Inflammatory macrophage (primary cell): ENCODE measurements around the gene ST8SIA5.

Experiments
- DNase-seq, 2 donors: peaks; one replicate each; pipeline ENCODE4 v3.0.0-alpha.2; 2020 to 2022

Gene ST8SIA5

GRCh38 chr18:46738491-46738890 lies 18.4 kb downstream of the ST8SIA5 start:
- no peak for DNase-seq

GRCh38 chr18:46736736-46737135 lies 20.1 kb downstream of the ST8SIA5 start:
- no peak for DNase-seq

DNA sequence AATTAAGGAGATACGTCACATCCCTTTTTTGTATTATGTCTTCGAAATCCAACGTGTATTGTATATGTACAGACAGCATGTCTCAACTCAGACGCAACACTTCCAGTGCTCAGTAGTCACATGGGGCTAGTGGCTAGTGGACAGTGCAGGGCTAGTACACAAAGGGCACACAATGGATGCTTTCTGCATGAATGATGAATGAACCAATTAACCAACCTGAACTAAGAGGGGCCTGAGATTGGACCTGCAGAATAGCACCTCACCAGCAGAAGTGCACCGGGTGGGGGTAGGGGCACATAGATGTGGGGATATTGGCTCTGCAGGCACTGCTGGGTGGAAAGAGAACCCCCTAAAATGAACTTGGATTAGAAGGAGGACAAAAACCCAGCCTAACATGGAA lies 20.7 kb downstream of the ST8SIA5 start:
- DNase-seq: no peak

DNA sequence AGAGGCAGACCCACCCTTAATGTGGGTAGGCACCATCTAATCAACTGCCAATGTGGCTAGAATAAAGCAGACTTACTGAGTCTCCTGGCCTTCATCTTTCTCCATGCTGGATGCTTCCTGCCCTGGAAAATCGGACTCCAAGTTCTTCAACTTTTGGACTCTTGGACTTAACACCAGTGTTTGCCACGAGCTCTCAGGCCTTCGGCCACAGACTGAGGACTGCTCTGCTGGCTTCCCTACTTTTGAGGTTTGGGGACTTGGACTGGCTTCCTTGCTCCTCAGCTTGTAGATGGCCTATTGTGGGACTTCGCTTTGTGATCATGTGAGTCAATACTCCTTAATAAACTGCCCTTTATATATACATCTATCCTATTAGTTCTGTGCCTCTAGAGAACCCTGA lies 21.9 kb downstream of the ST8SIA5 start:
- DNase-seq: no peak

DNA sequence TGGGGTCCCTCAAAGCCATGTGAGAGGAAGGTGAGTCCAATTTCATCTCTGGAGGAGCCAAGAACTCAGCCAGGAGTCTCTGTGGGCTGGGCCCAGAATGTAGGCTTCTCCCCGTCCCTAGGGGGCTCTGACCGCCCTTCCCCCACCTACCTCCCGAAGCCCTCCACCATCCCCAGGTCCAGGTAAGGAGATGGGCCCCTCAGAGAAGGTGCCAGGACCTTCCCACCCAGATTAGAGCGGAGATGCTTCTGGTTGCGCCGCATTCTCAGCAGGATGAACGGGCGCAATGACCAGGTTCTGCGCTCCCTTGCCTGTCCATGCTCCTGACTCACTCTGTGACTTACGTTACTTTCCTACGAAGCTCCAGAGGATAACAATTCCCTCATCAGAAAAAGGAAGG lies 23.0 kb downstream of the ST8SIA5 start:
- DNase-seq: no peak

DNA sequence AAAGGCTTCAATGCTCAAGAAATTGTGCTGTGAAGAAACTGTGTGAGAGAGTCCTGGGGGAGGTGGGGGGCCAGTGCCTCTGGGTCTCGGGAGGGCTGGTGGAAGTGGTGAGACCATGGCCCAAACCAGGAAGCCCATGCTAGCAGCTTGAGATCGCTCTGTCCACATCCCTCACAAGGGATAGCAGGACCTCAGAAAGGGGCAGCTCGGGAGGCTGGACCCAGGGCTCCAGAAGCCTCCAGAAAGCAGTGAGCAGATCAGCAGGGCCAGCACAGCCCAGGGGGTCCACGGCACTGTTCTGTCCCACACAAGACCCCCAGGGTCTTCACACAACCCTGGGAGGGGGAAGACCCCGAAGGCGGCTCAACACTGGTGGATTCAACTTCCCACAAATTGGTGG lies 24.1 kb downstream of the ST8SIA5 start:
- DNase-seq: no peak

GRCh38 chr18:46732201-46732600 lies 24.7 kb downstream of the ST8SIA5 start:
- DNase-seq: no peak

GRCh38 chr18:46731316-46731715 lies 25.5 kb downstream of the ST8SIA5 start:
- no peak for DNase-seq

DNA sequence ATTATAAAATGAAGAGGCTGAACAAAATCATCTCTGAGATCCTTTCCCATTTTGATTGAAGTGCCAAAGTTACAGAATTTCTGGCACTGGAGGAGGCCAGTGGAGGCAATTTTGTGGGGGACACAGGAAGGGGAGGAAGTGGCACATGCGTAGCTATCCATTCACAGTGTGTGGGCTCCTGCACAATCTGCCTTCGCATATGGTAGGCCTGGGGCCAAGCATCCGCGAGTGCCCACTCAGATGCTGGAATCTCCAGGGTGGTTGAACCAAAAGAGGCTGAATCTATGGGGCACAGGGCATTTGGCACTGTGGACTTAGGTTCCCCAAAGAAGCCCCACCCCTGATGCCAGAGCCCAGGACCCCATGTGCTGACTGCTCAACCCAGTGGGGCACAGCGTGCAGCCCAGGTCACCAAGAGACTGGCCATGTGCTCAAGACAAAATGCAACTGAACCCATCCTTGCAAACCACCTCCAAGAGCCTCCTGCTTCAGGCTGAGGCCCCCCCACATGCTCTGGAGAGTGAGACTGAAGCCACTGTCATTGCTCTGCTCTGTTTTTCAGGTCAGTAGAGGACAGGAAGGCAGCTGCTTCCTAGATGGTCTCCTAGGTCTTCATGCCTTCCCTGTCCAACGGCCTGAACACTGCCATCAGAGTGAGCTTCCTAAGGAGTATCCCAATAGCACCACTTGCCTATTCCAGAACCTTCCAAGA lies 28.5 kb downstream of the ST8SIA5 start:
- DNase-seq: no peak

DNA sequence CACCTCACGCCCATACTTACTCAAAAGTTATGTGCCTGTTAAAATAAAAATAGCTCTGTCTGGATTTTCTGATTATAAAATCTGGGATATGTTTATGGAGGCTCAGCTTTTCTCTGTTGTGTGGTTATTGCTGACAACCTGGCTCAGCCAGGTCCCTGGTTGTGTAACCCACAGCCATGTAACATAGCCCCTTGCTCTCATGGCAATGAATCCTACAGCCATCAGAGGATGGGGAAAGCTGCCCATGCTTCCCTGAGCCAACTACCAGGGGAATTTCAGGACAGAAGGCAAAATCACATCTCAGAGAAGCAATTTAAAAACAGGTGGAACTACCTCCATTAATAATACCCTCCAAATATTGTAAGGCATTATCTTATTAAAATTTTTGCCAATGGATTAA lies 29.7 kb downstream of the ST8SIA5 start:
- no peak for DNase-seq

- no peak for DNase-seq
These were observed 31.5 kb downstream of the ST8SIA5 start for GRCh38 chr18:46725310-46725709.

DNA sequence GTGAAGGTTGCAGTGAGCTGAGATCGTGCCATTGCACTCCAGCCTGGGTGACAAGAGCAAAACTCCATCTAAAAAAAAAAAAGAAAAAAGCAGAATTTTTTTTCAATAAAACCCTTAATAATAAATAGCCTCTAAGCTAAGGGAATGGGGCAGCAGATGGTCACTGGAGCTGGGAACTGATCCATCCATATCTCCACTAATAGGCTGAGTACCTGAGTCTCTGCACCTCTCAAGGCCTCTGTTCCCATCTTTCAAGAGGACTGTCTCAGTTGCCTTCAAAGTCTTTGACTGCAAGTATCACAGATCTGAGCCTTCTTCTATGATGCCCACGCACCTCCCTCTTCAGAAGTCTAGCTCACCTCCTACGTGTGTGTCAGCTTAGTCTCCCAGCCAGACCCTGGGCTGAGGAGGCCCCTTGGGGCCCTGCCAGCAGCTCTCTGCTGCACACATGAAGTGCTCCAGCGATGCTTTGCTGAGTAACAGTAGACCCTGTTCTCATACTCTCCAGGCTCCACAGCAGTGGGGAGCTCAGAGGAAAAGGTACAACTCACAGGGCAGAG lies 32.9 kb downstream of the ST8SIA5 start:
- no peak for DNase-seq

- DNase-seq: no peak
These were observed 34.8 kb downstream of the ST8SIA5 start for GRCh38 chr18:46722051-46722450.

DNA sequence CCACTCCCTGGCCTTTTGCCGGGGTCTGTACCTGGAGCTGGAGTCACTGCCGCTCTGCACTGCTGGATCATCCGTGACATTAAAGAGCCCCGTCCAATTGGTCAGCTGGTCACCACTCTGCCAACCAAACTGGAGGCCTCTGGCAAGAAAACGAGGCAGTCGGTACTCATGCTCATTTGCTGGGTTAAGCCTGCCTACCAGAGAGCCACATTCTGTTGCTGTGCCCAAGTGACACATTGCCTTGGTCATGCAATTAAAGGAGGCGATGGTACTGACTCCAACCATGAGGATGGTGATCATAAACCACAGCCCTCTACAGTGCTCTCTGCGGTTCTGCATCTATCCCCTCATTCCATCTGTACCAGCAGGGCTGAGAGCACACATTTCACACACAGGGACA lies 35.5 kb downstream of the ST8SIA5 start:
- no peak for DNase-seq

- no peak for DNase-seq
These were observed 36.3 kb downstream of the ST8SIA5 start for GRCh38 chr18:46720521-46720920.

DNA sequence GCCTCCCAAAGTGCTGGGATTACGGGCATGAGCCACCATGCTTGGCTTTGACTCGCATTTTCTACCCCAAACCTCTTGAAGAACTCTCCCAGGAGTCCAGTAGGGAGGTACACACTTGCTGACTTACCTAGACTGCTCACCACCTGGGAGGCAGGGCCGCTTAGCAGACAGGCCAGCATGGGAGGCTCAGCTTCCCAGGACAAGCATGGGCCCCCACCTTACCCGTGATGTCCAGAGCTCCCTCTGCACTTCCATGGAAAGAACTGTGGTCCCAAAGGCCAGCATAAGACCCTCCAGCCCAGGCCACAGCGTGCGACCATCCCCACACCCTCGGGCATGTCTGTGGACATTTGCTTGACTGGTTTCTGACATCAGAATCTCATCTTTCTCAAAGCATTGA lies 36.8 kb downstream of the ST8SIA5 start:
- DNase-seq: no peak

DNA sequence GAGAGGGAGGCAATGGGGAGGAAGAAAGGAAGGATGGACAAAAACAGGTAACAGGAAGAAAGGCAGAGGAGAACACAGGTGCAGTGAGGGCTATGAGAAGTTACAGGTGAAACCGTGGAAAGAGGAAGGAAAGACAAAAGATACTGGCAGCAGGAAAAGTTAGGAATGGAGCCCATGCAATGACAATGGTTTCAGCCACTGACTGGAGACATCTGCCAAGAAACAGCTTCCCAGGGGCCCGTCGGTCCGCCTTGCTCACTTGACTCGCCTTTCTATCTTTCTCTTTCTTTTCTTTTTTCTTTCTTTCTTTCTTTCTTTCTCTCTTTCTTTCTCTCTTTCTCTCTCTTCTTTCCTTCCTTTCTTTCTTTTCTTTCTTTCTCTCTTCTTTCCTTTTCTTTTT lies 37.5 kb downstream of the ST8SIA5 start:
- DNase-seq: no peak

DNA sequence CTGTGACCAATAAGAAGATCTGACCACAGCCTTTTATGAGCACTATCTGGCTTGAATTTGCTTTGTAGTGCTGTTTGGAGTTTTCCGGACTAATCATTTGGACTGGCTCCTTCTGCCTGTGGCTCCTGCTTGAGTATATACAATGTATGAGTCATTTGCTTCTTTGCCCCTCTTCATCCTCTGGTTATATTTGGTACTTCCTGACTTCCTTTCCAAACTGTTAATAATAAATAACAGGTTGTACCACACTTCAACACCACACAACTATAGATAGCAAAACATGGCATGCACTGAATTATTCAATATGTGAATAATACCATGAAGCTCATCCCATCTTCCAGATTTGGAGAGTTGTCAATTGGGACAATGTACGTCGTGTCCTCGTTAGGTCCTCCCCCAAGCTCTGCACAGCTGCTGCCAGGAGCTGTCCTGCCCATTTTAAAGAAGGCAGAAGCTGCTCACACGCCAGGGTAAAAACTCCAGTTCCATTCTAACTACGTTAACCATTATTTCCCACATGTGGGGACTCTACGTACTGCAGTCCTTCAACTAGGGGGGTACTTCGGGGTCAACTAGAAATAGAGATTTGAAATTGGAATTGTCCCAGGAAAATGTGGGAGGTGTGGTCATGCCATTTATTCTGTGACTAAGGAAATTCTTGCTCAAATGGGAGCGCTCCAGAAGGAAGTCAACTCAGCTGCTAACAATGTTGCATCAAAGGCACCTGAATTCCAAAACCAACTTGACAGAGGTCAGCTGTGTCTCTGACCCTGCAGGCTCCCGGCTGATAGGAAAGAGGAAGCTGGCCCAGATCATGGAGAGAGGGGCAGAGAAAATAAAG lies 38.1 kb downstream of the ST8SIA5 start:
- DNase-seq: no peak

- DNase-seq: no peak
These were observed 40.0 kb downstream of the ST8SIA5 start for GRCh38 chr18:46716827-46717226.

- no peak for DNase-seq
These were observed 40.5 kb downstream of the ST8SIA5 start for GRCh38 chr18:46716336-46716735.

DNA sequence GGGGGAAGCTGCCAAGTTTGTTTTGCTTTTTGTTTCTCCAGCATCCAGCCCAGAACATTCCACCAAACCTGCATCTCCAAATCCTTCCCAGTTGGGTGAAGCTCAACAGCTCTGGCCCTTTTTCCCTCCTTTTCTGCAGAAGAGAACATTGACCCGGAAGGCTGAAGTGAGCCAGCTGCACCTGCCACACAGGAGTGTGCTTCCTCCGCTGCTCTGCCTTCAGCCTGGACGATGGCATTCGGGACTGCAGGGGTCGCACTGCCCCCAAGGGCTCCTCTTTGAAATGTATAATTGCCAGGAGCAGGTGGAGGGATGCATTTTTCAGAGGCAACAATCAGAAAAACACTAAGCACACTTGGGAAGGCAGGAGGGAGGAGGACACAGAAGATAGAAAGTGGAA lies 41.8 kb downstream of the ST8SIA5 start:
- DNase-seq: no peak

GRCh38 chr18:46712406-46712805 lies 44.4 kb downstream of the ST8SIA5 start:
- DNase-seq: no peak

GRCh38 chr18:46711444-46711863 lies 45.4 kb downstream of the ST8SIA5 start:
- DNase-seq: no peak

- no peak for DNase-seq
These were observed 49.9 kb downstream of the ST8SIA5 start for GRCh38 chr18:46706968-46707367.
